H1 (cell line): ENCODE data around the gene PRKACA.

Source experiments
- CTCF ChIP-seq, 3 experiments: IDR thresholded peaks; 1 replicate in 2 of 3; 2 replicates in 1 of 3; pipeline versions ENCODE4 v1.5.1 to v1.6.1; 2011; ENCODE audit warnings: low read length in 3 of 3, mild to moderate bottlenecking in 3 of 3, inconsistent platforms in 2 of 3, low read depth in 1 of 3, moderate library complexity in 1 of 3; ENCODE audit not compliant: insufficient read depth in 1 of 3; ENCODE audit errors: control extremely low read depth in 1 of 3
- USF2 ChIP-seq: IDR thresholded peaks from 2 replicates; pipeline ENCODE4 v1.6.1; 2011; ENCODE audit warnings: low read length, improper control_type of control experiment

GRCh38 chr19:14119146-14119545, 1.6 kb upstream of the PRKACA start:
- TF ChIP-seq CTCF (IDR thresholded peaks at IDR 0.05; ENCODE audit: control extremely low read depth in 1 of 3, insufficient read depth in 1 of 3, low read depth in 1 of 3, low read length in 3 of 3) (no peak), USF2 (no peak)
